GM13977 (cell line): Measurements from ENCODE around the gene PFKP.

Source experiments
- DNase-seq: peaks from one replicate; pipeline ENCODE4 v3.0.0; 2012; ENCODE audit warnings: low spot score
- CTCF ChIP-seq: IDR thresholded peaks from 2 replicates; pipeline ENCODE4 v1.5.1; 2012; ENCODE audit warnings: mild to moderate bottlenecking, control low read depth; ENCODE audit not compliant: insufficient read depth; ENCODE audit errors: extremely low read depth, missing control alignments
- in situ Hi-C: fragments of 300-500 bp; cut with MboI; formaldehyde crosslinking; loops from one replicate; pipeline ENCODE4 v1.12.0; 2022; ENCODE audit warnings: low sequenced_read_pairs, low pct_unique_long_range_greater_than_20kb, mixed read lengths, inconsistent platforms; ENCODE audit not compliant: unreplicated experiment

PFKP gene

DNA sequence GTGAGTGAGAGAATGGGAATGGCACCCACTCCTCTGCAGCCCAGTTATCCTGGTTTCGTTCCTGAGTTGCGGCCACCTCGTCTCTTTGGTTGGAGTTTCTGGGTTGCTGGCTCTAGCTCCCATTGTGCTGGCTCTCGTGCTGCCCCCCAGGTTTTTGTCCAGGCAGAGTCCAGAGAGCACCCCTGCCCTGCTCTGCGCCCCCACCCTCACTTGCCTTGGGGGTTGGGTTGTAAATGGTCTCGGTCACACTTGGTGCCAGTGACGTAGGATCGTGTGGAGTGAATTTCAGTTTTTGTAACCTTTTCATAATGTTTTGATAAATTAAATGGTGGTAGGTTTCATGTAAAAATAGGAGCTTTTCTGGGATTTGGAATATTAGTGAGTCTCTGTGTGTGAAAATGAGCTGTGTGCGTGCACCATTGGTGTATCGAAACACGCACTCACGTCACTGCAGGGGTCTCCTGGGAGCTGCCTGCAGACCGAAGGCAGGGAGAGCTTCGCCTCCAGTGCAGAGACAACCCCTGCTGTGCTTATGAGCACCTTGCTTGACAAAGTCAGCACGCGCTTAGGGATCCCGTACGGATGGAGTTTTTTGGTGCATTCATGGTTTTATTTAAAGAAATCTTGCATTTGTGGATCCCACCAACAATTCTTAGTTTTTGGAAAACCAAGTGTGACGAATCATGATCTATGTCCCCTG, 32.9 kb downstream of the PFKP start:
- in situ Hi-C loops = no loop called here
- no peak for TF ChIP-seq CTCF
- DNase-seq = no peak

GRCh38 chr10:3100856-3101640, 33.7 kb downstream of the PFKP start:
- no peak for TF ChIP-seq CTCF

DNA sequence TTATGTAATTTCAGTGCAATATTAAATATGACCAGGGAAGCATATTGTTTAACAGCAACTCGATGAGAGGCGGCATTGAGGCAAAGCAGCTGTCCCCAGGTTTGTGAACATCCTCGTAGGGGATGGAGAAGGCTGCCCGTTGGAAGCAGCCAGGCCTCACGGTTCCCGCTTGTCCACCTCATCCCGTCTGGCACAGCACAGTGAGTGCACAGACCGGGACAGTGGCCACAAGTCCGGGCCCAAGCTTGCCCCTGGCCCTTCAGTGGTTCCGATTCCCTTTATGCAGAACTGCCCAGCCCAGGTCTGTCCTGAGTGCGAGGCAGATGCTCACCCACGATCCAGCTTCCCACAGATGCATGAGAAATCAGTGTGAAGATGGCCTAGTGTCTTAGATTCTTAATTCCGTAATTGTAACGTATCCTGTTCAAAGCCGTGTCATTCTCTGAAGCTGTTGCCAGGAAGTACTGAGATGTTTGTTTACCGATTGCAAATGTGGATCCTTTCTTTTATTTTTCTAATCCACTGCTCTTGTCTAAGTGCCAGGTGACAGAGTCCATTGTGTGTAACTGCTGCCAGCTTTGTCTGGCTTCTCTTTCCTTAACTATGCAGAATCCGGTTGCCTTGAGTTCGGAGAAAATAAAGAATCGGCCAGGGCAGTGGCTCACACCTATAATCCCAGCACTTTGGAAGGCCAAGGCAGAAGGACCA, 35.5 kb downstream of the PFKP start:
- no peak for DNase-seq
- in situ Hi-C loops = no loop called here
- no peak for TF ChIP-seq CTCF

More at GRCh38 chr10:3100856-3101640, 33.7 kb downstream of the PFKP start:
- no peak for DNase-seq
- in situ Hi-C loops = no loop called here

- in situ Hi-C loops = no loop called here
- TF ChIP-seq CTCF = no peak
- DNase-seq = no peak
Measured at GRCh38 chr10:3103646-3104045, 36.3 kb downstream of the PFKP start.

GRCh38 chr10:3104251-3104918, 37.0 kb downstream of the PFKP start:
- no peak for DNase-seq
- TF ChIP-seq CTCF = no peak
- in situ Hi-C loops = no loop called here

- no peak for TF ChIP-seq CTCF
- in situ Hi-C loops = no loop called here
- no peak for DNase-seq
Measured at GRCh38 chr10:3105166-3105565, 37.8 kb downstream of the PFKP start.
